Activated CD8-positive, alpha-beta memory T cell treated with anti-CD3 and anti-CD28 coated beads for 36 hours (primary cell): Measurements from ENCODE around the gene LGR5. TPM values are rescaled to one million over a fixed set of nuclear protein-coding genes. Genes with fewer than 3 reads are reported as not detected.

Experiments used
- CTCF ChIA-PET: fragments of 350-600 bp; sonication (Branson Sonifier 250); formaldehyde crosslinking; loops from one replicate; lab custom pipeline; 2021; ENCODE audit warnings: antibody characterized with exemption; lab: Charles Lee
- POLR2A ChIA-PET: fragments of 350-600 bp; sonication (Branson Sonifier 250); formaldehyde crosslinking; loops from one replicate; lab custom pipeline; 2021; ENCODE audit warnings: antibody characterized with exemption; lab: Charles Lee
- total RNA-seq, 2 experiments: library from RNA; stranded (reverse); gene quantifications; one replicate each; pipeline ENCODE4 v1.2.3, GENCODE V29; 2021

Gene LGR5, protein sequence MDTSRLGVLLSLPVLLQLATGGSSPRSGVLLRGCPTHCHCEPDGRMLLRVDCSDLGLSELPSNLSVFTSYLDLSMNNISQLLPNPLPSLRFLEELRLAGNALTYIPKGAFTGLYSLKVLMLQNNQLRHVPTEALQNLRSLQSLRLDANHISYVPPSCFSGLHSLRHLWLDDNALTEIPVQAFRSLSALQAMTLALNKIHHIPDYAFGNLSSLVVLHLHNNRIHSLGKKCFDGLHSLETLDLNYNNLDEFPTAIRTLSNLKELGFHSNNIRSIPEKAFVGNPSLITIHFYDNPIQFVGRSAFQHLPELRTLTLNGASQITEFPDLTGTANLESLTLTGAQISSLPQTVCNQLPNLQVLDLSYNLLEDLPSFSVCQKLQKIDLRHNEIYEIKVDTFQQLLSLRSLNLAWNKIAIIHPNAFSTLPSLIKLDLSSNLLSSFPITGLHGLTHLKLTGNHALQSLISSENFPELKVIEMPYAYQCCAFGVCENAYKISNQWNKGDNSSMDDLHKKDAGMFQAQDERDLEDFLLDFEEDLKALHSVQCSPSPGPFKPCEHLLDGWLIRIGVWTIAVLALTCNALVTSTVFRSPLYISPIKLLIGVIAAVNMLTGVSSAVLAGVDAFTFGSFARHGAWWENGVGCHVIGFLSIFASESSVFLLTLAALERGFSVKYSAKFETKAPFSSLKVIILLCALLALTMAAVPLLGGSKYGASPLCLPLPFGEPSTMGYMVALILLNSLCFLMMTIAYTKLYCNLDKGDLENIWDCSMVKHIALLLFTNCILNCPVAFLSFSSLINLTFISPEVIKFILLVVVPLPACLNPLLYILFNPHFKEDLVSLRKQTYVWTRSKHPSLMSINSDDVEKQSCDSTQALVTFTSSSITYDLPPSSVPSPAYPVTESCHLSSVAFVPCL
- not detected for total RNA-seq

DNA sequence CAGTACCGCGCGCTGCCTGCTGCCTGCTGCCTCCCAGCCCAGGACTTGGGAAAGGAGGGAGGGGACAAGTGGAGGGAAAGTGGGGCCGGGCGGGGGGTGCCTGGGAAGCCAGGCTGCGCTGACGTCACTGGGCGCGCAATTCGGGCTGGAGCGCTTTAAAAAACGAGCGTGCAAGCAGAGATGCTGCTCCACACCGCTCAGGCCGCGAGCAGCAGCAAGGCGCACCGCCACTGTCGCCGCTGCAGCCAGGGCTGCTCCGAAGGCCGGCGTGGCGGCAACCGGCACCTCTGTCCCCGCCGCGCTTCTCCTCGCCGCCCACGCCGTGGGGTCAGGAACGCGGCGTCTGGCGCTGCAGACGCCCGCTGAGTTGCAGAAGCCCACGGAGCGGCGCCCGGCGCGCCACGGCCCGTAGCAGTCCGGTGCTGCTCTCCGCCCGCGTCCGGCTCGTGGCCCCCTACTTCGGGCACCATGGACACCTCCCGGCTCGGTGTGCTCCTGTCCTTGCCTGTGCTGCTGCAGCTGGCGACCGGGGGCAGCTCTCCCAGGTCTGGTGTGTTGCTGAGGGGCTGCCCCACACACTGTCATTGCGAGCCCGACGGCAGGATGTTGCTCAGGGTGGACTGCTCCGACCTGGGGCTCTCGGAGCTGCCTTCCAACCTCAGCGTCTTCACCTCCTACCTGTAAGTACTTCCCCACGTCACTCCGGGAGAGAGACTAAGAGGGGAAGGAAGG, at the start of gene LGR5:
LGR5 (plus strand) TSS at position 186 of the 732 bp plus-strand sequence; CDS start at position 469, 283 bp downstream.
- CTCF ChIA-PET, result no interaction called here
- POLR2A ChIA-PET, result no interaction called here

DNA sequence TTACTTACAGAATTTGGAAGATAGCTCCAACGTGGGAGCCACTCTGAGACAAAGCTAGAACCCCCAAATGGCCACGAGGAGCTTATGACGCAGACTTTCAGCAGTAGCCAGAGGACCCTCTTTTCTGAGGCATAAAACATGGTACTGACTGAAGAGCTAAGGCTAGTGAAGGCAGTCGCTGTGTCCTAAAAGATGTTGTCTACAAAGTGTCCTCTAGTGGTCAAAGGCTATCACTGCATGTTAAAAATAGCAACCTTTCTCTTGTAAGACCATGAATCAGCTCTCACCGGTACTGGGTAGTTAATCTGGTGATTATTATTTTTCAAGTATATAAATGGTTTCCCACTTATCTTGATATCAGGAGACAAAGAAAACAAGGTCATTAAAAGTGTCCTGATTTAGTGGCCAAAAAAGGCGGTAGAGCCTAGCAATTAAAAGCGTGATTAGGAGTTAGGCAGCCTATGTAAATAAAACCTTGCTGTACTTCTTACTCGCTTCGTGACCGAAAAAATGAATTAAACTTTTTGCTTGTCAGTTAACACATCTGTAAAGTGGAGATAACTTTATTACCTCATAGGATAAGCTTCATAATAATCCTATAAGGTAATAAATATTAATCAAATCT, 47.0 kb upstream of the LGR5 start:
- ChIA-PET CTCF (interaction anchor here (0.7 to 1.1 kb wide), 2 partner anchors 9 to 11 kb away, joined by 3 read pairs; no protein-coding TSS in a partner anchor), POLR2A (no interaction called here)

DNA sequence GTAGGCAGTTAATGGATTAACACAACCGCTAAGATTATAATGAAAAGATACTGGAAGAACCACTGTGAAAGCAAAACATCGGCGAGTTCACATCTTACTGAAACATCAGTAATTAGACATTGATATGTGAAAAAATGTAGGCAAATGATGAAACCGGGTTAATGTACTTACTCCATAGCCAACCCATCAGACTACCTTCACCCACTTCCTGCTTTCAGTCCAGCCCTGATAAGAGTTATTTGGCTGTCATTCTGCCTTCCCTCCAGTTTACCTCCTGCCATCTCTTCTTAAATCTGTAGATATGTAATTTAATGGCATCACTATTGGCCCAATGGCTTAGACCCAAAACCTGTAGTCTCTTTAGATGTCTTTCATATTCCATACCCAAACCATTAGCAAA, 46.0 kb upstream of the LGR5 start:
- CTCF ChIA-PET, result no interaction called here
- POLR2A ChIA-PET, result no interaction called here

DNA sequence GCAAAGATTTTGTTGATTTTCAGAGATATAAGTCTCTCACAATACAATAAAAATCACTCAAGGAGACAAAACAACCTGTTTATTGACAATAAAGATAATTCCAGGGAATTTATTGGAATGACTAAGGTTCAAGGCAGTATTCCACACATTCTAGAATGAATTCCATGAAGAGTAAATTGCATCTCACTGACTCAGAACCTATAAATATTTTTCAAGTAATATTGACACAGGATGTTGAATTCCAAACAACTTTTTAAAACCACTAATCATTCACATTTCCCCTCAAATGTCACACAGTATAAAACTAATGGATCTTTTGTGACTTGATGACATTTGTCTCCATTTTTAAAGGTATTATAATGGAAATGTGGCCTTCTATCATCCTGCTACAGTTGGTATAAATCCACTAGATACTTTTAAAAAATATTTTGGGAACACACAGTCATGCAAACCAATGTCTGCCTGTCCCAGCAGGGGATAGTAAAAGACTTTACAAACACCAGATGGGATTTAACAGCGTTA, 42.1 kb upstream of the LGR5 start:
- CTCF ChIA-PET, result no interaction called here
- POLR2A ChIA-PET, result no interaction called here

DNA sequence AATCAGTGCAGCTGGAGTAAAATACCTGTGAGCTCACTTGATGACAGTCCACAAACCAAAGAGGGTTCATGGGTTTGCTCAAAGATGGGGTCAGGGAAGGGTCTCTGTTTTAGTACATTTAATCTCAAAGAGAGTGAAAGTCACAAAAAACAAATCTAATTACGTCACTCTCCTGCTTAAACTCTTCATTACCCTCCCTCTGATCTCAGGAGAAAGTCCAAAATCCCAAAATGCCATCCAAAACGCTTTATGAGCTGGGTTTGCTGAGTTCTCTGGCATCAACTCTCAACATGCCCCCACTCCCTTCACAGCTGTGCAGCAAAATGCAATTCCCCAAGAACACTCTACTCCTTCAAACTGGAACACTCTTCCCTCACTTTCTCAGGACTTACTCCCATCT, 40.4 kb upstream of the LGR5 start:
- CTCF ChIA-PET, result no interaction called here
- POLR2A ChIA-PET, result no interaction called here

DNA sequence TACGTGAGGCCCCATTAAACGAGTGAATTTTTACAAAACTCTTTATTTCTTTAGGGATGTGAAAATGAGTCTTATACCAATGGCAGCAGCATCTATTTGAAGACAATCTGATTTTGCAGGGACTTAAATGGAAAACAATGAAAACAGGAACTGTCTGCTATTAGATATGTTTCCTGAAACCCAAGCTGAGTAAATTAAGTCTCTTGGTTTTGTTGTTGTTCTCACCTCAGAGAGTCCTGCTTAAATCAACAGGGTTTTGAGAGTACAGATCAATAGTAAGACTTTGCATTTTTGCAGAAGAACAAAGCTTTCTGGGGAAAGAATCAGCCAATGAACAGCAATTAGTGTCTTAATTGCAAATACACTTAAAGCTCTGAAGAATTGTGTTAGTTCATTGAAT, 39.1 kb upstream of the LGR5 start:
- CTCF ChIA-PET, result no interaction called here
- POLR2A ChIA-PET, result no interaction called here

DNA sequence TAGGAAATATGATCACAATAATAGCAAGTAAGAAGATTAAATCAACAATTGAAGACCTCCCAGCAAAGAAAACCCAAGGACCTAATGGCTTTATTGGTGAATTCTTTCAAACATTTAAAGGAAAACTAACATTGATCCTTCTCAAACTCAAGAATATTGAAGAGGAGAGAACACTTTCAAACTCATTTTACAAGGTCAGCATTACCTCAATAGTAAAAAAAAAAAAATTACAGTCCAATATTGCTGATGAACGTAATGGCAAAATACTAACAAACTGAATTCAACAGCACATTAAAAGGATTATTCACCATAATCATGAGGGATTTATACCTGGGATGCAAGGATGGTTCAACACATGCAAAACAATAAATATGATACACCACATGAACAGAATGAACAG, 33.7 kb upstream of the LGR5 start:
- POLR2A ChIA-PET, result no interaction called here
- CTCF ChIA-PET, result no interaction called here

DNA sequence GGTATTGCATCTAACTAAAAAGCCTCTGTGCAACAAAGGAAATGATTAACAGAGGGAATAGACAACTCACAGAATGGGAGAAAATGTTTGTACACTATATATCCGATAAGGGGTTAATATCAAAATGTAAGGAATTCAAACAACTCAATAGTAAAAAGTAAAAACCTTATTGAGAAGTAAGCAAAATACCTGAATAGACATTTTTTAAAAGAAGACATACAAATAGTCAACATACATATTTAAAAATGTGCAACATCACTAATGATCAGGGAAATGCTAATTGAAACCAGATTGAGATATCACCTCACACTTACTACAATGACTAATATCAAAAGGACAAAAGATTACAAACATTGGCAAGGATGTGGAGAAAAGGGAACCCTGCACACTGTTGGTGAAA, 31.9 kb upstream of the LGR5 start:
- ChIA-PET CTCF (no interaction called here), POLR2A (no interaction called here)

DNA sequence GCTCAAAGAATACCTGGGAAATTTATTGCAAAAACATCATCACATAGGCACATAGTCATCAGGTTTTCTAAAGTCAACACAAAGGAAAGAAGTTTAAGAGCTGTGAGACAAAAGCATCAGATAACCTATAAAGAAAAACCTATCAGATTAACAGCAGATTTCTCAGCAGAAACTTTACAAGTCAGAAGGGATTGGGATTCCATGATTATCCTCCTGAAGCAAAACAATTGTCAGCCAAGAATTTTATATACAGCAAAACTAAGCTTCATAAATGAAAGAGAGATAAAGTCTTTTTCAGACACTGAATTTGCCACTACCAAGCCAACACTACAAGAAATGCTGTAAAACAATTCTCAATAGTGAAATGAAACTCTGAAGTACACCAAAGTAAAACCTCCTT, 28.8 kb upstream of the LGR5 start:
- CTCF ChIA-PET, result no interaction called here

DNA sequence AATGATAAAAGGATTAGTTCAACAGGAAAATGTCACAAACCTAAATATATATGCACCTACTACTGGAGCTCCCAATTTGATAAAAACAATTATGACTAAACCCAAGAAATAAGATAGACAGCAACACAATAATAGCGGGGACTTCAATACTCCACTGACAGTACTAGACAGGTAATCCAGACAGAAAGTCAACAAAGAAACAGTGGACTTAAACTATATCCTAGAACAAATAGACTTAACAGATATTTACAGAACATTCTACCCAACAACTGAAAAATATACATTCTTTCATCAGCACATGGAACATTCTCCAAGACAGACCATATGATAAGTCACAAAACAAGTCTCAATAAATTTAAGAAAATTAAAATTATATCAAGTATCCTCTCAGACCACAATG, 28.0 kb upstream of the LGR5 start:
- ChIA-PET CTCF (no interaction called here), POLR2A (no interaction called here)

More for the DNA sequence above, 28.8 kb upstream of the LGR5 start:
- POLR2A ChIA-PET, result no interaction called here

DNA sequence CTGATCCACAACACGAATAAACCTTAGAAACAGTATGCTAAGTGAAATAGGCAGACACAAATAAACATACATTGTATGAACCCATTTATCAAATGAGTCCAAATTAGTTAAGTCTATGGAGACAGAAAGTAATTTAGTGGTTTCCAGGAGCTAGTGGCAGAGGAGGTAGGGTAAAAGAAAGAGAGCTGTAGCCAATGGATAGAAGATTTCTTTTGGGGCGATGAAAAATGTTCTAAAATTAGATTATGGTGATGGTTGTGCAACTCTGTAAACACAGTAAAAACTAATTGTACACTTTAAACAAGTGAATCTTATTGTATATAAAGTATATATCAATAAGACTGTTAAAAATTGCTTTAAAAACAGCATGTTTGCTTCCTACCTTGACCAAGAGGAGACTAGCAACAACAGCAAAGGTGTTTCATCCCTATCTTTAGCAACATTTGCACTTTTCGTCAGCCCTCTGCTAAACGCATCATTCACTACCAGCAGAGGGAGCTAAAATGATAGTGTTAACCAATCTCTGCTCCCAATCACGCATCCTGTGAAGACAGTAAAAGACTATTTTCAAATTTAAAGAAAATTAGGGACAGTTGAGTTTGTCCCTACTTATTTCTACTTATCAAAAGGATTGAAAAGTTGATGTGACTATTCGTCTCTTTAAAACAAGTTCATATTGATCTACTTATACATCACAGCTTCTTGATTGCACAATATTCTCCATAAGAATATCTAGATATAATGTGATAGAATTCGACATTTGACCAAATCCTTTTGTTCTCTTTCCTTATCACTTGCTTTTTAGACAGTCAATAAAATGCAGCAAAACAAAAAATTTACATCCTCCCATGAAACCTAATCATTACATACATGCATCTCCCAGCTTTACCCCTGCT, 24.0 kb upstream of the LGR5 start:
- POLR2A ChIA-PET, result no interaction called here
- CTCF ChIA-PET, result interaction anchor here (1.2 to 2.7 kb wide), 2 partner anchors 17 to 332 kb away, joined by 3 to 16 read pairs; no protein-coding TSS in a partner anchor

DNA sequence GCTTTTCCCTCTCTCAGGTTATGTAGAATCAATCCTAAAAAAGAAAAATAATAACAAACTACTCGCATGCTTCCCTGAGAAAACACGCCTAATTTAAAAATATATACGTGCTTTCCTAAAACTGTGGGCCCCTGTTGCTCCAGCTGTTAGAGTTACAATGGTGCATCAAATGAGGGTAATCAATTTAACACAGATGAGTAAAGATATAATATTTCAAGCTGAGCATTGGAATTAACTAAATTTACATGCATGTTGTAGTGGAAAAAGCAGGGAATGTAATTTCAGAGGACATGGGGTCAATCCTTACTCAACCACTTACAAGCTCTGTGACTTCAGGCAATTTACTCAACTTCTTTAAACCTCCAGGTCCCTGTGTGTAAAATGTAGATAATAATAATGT, 22.4 kb upstream of the LGR5 start:
- POLR2A ChIA-PET, result no interaction called here

DNA sequence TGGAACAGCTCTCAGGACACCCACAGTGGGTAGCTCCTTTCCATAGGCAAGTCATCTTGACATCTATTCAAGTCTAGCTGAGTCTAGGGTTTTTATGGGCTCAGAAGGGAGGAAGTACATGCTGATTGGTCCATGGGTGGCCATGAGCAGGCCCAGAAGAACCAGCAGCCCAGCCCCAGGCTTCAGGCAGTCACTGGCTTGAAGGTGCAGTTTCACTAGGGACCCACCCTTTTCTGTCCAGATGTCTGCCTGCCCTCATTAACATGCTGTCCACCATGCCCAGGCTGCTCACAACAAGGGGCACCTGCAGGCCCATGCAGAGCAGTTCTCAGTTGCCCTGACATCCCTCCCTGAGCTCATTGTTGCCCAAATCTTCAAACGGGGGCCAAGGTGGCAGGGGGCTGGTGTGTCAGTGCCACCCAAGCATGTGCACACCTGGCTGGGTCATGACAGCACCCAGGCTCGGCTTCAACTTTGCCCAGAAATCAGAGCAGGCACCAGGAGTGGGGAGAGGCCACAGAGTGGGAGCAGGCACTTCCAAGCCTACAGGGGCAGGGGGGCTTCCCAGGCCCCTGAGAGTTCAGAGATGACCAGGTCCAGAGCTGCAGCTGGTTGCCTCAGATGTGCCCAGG, 18.7 kb upstream of the LGR5 start:
- POLR2A ChIA-PET, result no interaction called here
- CTCF ChIA-PET, result no interaction called here

More for the DNA sequence above, 22.4 kb upstream of the LGR5 start:
- CTCF ChIA-PET, result interaction anchor here (1.1 kb wide), 1 partner anchor 330 kb away, joined by 3 read pairs; no protein-coding TSS in a partner anchor

DNA sequence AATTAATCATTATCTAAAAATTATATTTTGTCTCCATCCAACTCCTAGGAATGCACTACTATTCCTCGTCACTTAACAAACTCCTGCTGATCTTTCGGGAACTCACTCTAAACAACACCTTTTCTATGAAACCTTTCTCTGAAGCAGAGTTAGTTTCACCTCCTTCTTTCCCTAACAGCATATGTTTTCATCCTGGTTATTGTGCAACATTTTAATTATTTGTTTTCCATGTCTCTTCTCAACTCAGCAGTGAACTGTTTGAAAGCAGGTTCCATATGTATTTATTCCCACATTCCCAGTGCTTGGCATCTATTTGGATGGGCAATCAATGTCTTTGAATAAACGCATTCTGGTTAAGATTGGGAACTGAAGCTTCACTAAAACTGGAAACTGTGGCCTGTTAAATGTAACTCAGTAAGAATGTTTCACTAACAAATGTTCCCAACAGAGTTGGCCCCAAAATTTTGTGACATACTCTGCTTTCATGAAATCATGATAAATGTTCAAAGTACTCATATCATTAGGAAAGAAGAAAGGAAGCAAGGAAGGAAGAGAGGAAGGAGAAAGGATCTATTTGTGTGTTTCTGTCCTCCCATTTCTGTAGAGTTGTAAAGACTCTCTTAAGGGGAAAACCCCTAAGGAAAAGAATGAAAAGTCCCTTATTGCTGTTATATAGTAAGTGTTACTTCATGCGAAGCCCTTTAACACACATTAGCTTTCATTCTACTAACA, 13.9 kb upstream of the LGR5 start:
- CTCF ChIA-PET, result no interaction called here

DNA sequence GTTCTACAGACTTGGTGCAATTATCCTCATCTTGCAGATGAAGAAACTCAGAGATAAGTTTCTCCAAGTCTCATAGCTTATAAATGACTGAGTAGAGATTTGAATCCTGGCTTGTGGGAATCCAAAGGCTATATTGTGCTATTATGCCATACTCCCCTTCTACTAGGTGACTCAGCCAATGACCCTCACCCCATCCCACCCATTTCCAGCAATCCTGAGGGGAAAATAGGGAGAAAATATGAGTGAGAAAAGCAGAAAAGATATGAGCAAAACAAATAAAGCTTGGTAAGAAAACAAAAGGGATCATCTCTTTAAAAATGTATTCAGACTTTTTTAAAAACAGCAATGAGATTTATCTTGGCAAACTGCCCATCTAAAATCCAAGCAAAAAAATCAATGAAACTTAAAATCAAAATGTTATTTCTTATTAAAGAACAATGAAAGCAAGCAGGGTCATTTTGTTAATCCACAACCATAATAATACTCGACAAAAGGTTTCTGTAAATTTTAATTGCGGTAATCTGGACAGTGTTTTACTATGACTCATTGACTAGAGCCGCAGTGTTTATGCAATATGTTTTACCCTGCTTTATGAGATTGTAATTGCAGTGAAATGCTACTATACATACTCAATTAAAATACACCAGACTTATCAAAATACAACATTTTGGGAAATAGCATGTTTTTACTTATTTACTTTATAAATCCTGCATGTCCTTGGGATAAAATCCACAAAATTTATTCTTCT, 13.1 kb upstream of the LGR5 start:
- ChIA-PET CTCF (no interaction called here), POLR2A (no interaction called here)

More for the DNA sequence above, 13.9 kb upstream of the LGR5 start:
- POLR2A ChIA-PET, result no interaction called here

DNA sequence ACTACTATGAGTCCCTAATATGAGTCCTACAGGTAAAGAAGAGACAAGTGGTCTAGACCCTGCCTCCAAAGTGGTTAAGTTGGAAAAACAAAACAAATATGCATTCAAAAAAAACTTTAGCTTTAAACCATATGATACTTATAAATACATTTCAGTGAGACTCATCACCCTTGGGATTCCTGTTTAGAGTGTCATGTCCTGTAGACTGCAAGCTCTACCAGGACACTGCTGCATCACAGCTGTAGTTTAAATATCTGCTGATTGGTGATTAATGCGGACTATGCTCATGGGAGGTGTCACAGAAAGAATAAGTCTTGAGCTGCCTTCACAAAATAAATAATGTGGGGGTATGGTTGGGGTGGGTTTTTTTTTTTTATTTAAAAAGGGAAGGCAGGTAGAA, 8.8 kb upstream of the LGR5 start:
- CTCF ChIA-PET, result no interaction called here
- POLR2A ChIA-PET, result no interaction called here
